ENCODE data around the gene ABCC1. TPM values are rescaled to one million over a fixed set of nuclear protein-coding genes. Genes with fewer than 3 reads are reported as not detected.
"Not testable (repeated sequence)": the region's sequence is repeated elsewhere in the genome, so short reads cannot be mapped to it uniquely, and the experiment has no call there.

The ABCC1 gene
- polyA plus RNA-seq, 1 of the 3 experiments (the other 2 are of a cell fraction) = 23.7 TPM

DNA sequence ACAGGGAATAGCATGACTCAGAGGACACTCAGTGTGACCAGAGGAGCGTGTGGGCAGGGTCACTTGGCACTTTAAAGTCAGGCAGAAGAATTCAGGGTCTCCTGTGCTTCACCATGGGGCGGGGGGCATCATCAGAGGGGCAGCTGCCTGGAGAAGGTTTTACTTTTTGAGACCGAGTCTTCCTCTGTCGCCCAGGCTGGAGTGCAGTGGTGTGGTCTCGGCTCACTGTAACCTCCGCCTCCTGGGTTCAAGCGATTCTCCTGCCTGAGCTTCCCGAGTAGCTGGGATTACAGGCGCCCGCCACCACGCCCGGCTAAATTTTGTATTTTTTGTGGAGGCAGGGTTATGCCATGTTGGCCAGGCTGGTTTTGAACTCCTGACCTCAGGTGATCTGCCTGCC is 241.6 kb downstream of the ABCC1 start:
- H4K20me1 ChIP-seq (ENCODE audit: insufficient read depth); H3F3A ChIP-seq (replicated peaks; ENCODE audit: insufficient read depth); H3K4me2 ChIP-seq; H3K9me2 ChIP-seq; H3K79me2 ChIP-seq (ENCODE audit: insufficient read depth); H3K9me3 ChIP-seq; H3K27me3 ChIP-seq (ENCODE audit: insufficient read depth); POLR2A ChIA-PET; H2AFZ ChIP-seq (ENCODE audit: low read depth); H3K9ac ChIP-seq; H3K27ac ChIP-seq (ENCODE audit: low read depth in 2 of 2, low read length in 1 of 2); H3K4me1 ChIP-seq (ENCODE audit: control insufficient read depth in 1 of 2, insufficient read depth in 2 of 2, low read depth in 1 of 2, low read length in 1 of 2); H3K4me3 ChIP-seq (ENCODE audit: low read depth in 2 of 2, low read length in 1 of 2); H3K36me3 ChIP-seq (replicated peaks in 1 of 2; ENCODE audit: control insufficient read depth in 1 of 2, insufficient read depth in 2 of 2, low read length in 1 of 2); DNase-seq: not testable (repeated sequence)
- 79% methylated on average over 11 of the region's 12 CpGs for WGBS (ENCODE audit: low lambda C conversion rate)
- CTCF ChIA-PET = interaction anchor here (1.0 kb wide), 1 partner anchor 45 kb away, joined by 4 read pairs; no protein-coding TSS in a partner anchor

DNA sequence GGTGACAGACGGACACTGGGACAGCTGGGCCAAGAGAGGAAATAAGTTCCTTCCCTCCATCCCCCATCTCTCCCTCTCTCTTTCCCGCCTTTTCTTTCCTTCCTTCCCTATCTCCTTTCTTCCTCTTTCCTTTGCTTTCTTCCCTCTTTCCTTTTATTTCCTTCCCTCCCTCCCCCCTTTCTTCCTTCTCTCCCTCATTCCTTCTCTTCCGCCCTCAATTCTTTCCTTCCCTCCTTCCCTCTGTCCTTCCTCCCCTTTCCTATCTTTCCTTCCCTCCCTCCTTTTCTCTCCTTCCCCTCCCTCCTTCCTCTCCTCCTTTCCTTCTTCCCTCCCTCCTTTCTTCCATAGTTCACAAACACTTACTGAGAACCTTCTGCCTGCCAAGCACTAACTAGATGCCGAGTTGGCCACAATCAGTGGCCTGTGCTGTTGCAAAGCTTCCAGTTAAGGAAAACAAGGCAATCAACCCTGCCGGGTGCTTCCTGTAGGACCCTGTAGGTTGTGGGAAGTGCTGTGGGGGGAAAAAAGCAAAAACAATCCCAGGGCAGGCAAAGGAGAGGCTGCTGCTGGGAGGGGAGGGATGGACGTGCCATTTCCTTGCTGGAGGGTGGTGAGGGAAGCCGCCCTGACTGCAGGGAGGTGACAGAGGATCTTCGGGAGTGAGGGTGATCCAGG is 242.2 kb downstream of the ABCC1 start:
- Histone ChIP-seq H3K79me2 (ENCODE audit: insufficient read depth) (no peaks in the 10 kb centered on the region), H3K4me2 (no peak overlapping the region), H3K4me1 (ENCODE audit: control insufficient read depth in 1 of 2, insufficient read depth in 2 of 2, low read depth in 1 of 2, low read length in 1 of 2) (no peaks in the 10 kb centered on the region), H4K20me1 (ENCODE audit: insufficient read depth) (no peaks in the 10 kb centered on the region), H3K4me3 (ENCODE audit: low read depth in 2 of 2, low read length in 1 of 2) (no peak overlapping the region), H3K36me3 (replicated peaks in 1 of 2; ENCODE audit: control insufficient read depth in 1 of 2, insufficient read depth in 2 of 2, low read length in 1 of 2) (no peaks in the 10 kb centered on the region), H3K27ac (ENCODE audit: low read depth in 2 of 2, low read length in 1 of 2) (no peak overlapping the region), H3K27me3 (ENCODE audit: insufficient read depth) (no peaks in the 10 kb centered on the region; the same call in 1 of the 2 replicates), H3K9me3 (no peaks in the 10 kb centered on the region), H3K9ac (no peak overlapping the region), H3K9me2 (no peaks in the 10 kb centered on the region), H3F3A (replicated peaks; ENCODE audit: insufficient read depth) (no peaks in the 10 kb centered on the region), H2AFZ (ENCODE audit: low read depth) (no peak overlapping the region)
- no peak for TF ChIP-seq POLR2AphosphoS5 (IDR thresholded peaks at IDR 0.05; ENCODE audit: low read depth, low read length)
- TF ChIP-seq EZH2phosphoT487 (IDR thresholded peaks at IDR 0.05; ENCODE audit: borderline replicate concordance, low read depth) = no peak
- POLR2A ChIA-PET = no interaction called here
- DNase-seq = no peak
- CTCF ChIA-PET = no interaction called here
- 66% methylated on average over 7 of the region's 8 CpGs for WGBS (ENCODE audit: low lambda C conversion rate)

Other genes starting within 250 kb of the ABCC1 start
- 0.02 TPM in 1 of 2 replicates, not detected in the other for gene MYH11, start 92.6 kb upstream of the ABCC1 start, polyA plus RNA-seq (2012; rRNA removed)
- 14.8 and 19.5 TPM in 2 replicates for gene CEP20, start 61.0 kb upstream of the ABCC1 start, polyA plus RNA-seq (2012; rRNA removed)

Data from SK-N-SH (cell line).